MM.1S (cell line): Measurements from ENCODE around the gene TFAM.

Source experiments
- EZH2 ChIP-seq: fragments of 300-600 bp; sonication (generic); optimal IDR thresholded peaks from 2 replicates; pipeline ENCODE3; 2017; ENCODE audit warnings: low read depth, mild to moderate bottlenecking, antibody characterized with exemption, low read length, mixed read lengths
- TF ChIP-seq, protein P1 (sequence below): fragments of 300-600 bp; sonication (generic); IDR thresholded peaks from 2 replicates; pipeline ENCODE4 v1.5.1; 2016; ENCODE audit warnings: antibody characterized with exemption, low read length, mixed read lengths

DNA sequence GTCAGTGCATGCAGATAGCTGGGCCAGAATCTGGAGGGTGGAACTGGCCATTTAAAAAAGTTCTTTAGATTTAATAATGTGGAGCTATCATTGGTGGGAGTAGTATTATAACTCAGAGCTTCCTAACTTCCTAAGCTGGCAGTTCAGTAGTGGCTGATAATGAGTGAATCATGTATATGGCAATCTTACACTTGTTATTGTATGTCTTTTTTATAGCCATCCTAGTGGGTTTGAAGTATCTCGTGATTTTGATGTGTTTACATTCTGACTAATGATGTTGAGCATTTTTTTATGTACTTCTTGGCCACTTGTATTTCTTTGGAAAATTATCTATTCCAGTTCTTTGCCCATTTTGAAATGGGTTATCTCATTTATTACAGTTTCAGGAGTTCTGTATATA, 15.4 kb downstream of the TFAM start:
- TF ChIP-seq, protein P1, sequence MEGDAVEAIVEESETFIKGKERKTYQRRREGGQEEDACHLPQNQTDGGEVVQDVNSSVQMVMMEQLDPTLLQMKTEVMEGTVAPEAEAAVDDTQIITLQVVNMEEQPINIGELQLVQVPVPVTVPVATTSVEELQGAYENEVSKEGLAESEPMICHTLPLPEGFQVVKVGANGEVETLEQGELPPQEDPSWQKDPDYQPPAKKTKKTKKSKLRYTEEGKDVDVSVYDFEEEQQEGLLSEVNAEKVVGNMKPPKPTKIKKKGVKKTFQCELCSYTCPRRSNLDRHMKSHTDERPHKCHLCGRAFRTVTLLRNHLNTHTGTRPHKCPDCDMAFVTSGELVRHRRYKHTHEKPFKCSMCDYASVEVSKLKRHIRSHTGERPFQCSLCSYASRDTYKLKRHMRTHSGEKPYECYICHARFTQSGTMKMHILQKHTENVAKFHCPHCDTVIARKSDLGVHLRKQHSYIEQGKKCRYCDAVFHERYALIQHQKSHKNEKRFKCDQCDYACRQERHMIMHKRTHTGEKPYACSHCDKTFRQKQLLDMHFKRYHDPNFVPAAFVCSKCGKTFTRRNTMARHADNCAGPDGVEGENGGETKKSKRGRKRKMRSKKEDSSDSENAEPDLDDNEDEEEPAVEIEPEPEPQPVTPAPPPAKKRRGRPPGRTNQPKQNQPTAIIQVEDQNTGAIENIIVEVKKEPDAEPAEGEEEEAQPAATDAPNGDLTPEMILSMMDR = no peak
- TF ChIP-seq EZH2 = no peak
